GM19324 (cell line): ENCODE results near the gene OR13A1.
"Not testable (repeated sequence)": the region's sequence is repeated elsewhere in the genome, so short reads cannot be mapped to it uniquely, and the experiment has no call there.

ENCODE experiments used
- ATAC-seq: cut with Tn5 transposase; IDR thresholded peaks from one replicate; pipeline ENCODE4 v1.9.1; 2021; ENCODE audit warnings: mild to moderate bottlenecking, moderate library complexity; ENCODE audit not compliant: unreplicated experiment, low FRiP score

Gene OR13A1

GRCh38 chr10:45315508-45315907 lies at the start of gene OR13A1:
Gene OR13A1, minus strand, starts transcription at chr10:45315608. Its CDS starts 11,186 bp downstream, at chr10:45304422.
- ATAC-seq, result no peak

GRCh38 chr10:45361983-45362799 lies 46.8 kb upstream of the OR13A1 start:
- not testable (repeated sequence) for ATAC-seq

- ATAC-seq, result not testable (repeated sequence)
Measured at GRCh38 chr10:45358961-45359360, 43.6 kb upstream of the OR13A1 start.

GRCh38 chr10:45355494-45355893 lies 40.1 kb upstream of the OR13A1 start:
- no peak for ATAC-seq

GRCh38 chr10:45354261-45354660 lies 38.9 kb upstream of the OR13A1 start:
- no peak for ATAC-seq

- ATAC-seq, result no peak
Measured at GRCh38 chr10:45353186-45353585, 37.8 kb upstream of the OR13A1 start.

GRCh38 chr10:45348196-45348765 lies 32.9 kb upstream of the OR13A1 start:
- ATAC-seq, result not testable (repeated sequence)

GRCh38 chr10:45347464-45347863 lies 32.1 kb upstream of the OR13A1 start:
- not testable (repeated sequence) for ATAC-seq

GRCh38 chr10:45346652-45347335 lies 31.4 kb upstream of the OR13A1 start:
- not testable (repeated sequence) for ATAC-seq

GRCh38 chr10:45340420-45340819 lies 25.0 kb upstream of the OR13A1 start:
- ATAC-seq, result not testable (repeated sequence)

- ATAC-seq, result no peak
Measured at GRCh38 chr10:45339894-45340293, 24.5 kb upstream of the OR13A1 start.

- not testable (repeated sequence) for ATAC-seq
Measured at GRCh38 chr10:45331824-45332223, 16.4 kb upstream of the OR13A1 start.

GRCh38 chr10:45326864-45327263 lies 11.5 kb upstream of the OR13A1 start:
- ATAC-seq, result not testable (repeated sequence)

- ATAC-seq, result no peak
Measured at GRCh38 chr10:45325116-45325515, 9.7 kb upstream of the OR13A1 start.

GRCh38 chr10:45319702-45320101 lies 4.3 kb upstream of the OR13A1 start:
- ATAC-seq, result no peak

GRCh38 chr10:45313264-45313873 lies 2.0 kb downstream of the OR13A1 start:
- no peak for ATAC-seq

GRCh38 chr10:45308707-45309106 lies 6.7 kb downstream of the OR13A1 start:
- no peak for ATAC-seq

GRCh38 chr10:45302573-45302972 lies 12.8 kb downstream of the OR13A1 start:
- ATAC-seq, result no peak

GRCh38 chr10:45298341-45298955 lies 17.0 kb downstream of the OR13A1 start:
- ATAC-seq, result not testable (repeated sequence)

- ATAC-seq, result no peak
Measured at GRCh38 chr10:45294681-45295080, 20.7 kb downstream of the OR13A1 start.
